NCI-H748 treated with DMSO at 0.1 percent for 48 hours (cell line): Measurements from ENCODE around the gene IREB2.

Experiments
- DNase-seq: peaks from one replicate; lab custom pipeline; 2025; lab: John Stamatoyannopoulos, UW

The IREB2 gene

DNA sequence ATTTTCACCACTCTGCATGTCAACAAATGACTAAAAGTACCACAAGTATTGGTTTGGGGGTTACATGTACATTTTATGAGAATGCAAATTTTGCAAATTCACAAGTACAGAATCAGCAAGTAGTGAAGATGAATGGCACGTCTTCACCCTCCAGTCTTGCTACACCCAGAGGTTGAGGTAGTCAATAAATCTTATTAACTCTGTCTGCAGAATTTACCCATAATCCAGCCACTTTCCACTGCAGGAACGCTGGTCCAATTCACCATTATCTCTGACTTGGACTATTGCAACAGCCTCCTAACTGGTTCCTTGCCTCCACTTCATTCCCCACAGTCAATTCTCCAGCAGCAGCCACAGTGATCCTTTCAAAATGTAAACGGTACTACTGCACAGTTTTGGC lies 112.8 kb downstream of the IREB2 start:
- DNase-seq = no peak
